Measurements from ENCODE around the gene ZPBP. TPM values are rescaled to one million over a fixed set of nuclear protein-coding genes. Genes with fewer than 3 reads are reported as not detected.

ZPBP gene
- total RNA-seq, 2 experiments from 2014 or later, result not detected

GRCh38 chr7:50022991-50023390 lies 70.1 kb downstream of the ZPBP start:
- POLR2A ChIA-PET, result no interaction called here

GRCh38 chr7:50022451-50022850 lies 70.6 kb downstream of the ZPBP start:
- Mint-ChIP-seq H3K36me3 (no peaks in the 10 kb centered on the region), H3K4me3 (no peak overlapping the region), H3K9me3 (no peaks in the 10 kb centered on the region), H3K27me3 (peaks cover 3% of the 10 kb centered on the region), H3K4me1 (ENCODE audit: low read depth) (no peaks in the 10 kb centered on the region), H3K27ac (no peak overlapping the region)
- DNase-seq, result no peak
- POLR2A ChIA-PET, result no interaction called here
- intact Hi-C loops (cut with micrococcal nuclease), result no loop called here
- CTCF ChIA-PET, result interaction anchor here (0.6 kb wide), 1 partner anchor 446 kb away, joined by 3 read pairs; no protein-coding TSS in a partner anchor

More at GRCh38 chr7:50022991-50023390, 70.1 kb downstream of the ZPBP start:
- intact Hi-C loops (cut with micrococcal nuclease), result no loop called here
- Mint-ChIP-seq H3K4me1 (ENCODE audit: low read depth) (no peaks in the 10 kb centered on the region), H3K27me3 (peaks cover 3% of the 10 kb centered on the region), H3K9me3 (no peaks in the 10 kb centered on the region), H3K36me3 (no peaks in the 10 kb centered on the region), H3K4me3 (no peak overlapping the region), H3K27ac (no peak overlapping the region)
- CTCF ChIA-PET, result no interaction called here
- no peak for DNase-seq

- no peaks in the 10 kb centered on the region for H3K9me3 Mint-ChIP-seq
- no peaks in the 10 kb centered on the region for H3K27me3 Mint-ChIP-seq
- H3K27ac Mint-ChIP-seq, result no peak overlapping the region
- no peaks in the 10 kb centered on the region for H3K36me3 Mint-ChIP-seq
- no peaks in the 10 kb centered on the region for H3K4me1 Mint-ChIP-seq (ENCODE audit: low read depth)
- ChIA-PET POLR2A (no interaction called here), CTCF (no interaction called here)
- H3K4me3 Mint-ChIP-seq, result no peak overlapping the region
- DNase-seq, result no peak
- intact Hi-C loops (cut with micrococcal nuclease), result no loop called here
Measured at GRCh38 chr7:49995681-49996080, 97.4 kb downstream of the ZPBP start.

GRCh38 chr7:49986191-49986590 lies 106.9 kb downstream of the ZPBP start:
- CTCF ChIA-PET, result no interaction called here
- POLR2A ChIA-PET, result no interaction called here
- Mint-ChIP-seq H3K27ac (no peak overlapping the region), H3K4me1 (ENCODE audit: low read depth) (no peaks in the 10 kb centered on the region), H3K36me3 (peaks cover 5% of the 10 kb centered on the region), H3K9me3 (peaks cover 22% of the 10 kb centered on the region), H3K4me3 (no peak overlapping the region), H3K27me3 (peaks cover 2% of the 10 kb centered on the region)
- intact Hi-C loops (cut with micrococcal nuclease), result no loop called here
- DNase-seq, result no peak

- Mint-ChIP-seq H3K4me3 (no peak overlapping the region), H3K36me3 (no peaks in the 10 kb centered on the region), H3K4me1 (ENCODE audit: low read depth) (no peaks in the 10 kb centered on the region), H3K27me3 (no peaks in the 10 kb centered on the region), H3K27ac (no peak overlapping the region), H3K9me3 (no peaks in the 10 kb centered on the region)
- ChIA-PET CTCF (no interaction called here), POLR2A (no interaction called here)
- intact Hi-C loops (cut with micrococcal nuclease), result no loop called here
- peak; percentile 46 for DNase-seq
Measured at GRCh38 chr7:49980465-49980864, 112.6 kb downstream of the ZPBP start.

- no peak for DNase-seq
- no peaks in the 10 kb centered on the region for H3K9me3 Mint-ChIP-seq
- ChIA-PET CTCF (no interaction called here), POLR2A (no interaction called here)
- intact Hi-C loops (cut with micrococcal nuclease), result no loop called here
- no peaks in the 10 kb centered on the region for H3K4me1 Mint-ChIP-seq (ENCODE audit: low read depth)
- no peaks in the 10 kb centered on the region for H3K27me3 Mint-ChIP-seq
- no peak overlapping the region for H3K4me3 Mint-ChIP-seq
- H3K36me3 Mint-ChIP-seq, result no peaks in the 10 kb centered on the region
- H3K27ac Mint-ChIP-seq, result no peak overlapping the region
Measured at GRCh38 chr7:49976238-49976637, 116.8 kb downstream of the ZPBP start.

- H3K27ac Mint-ChIP-seq, result no peak overlapping the region
- DNase-seq, result no peak
- CTCF ChIA-PET, result no interaction called here
- no peaks in the 10 kb centered on the region for H3K36me3 Mint-ChIP-seq
- no peaks in the 10 kb centered on the region for H3K4me1 Mint-ChIP-seq (ENCODE audit: low read depth)
- no peaks in the 10 kb centered on the region for H3K9me3 Mint-ChIP-seq
- POLR2A ChIA-PET, result no interaction called here
- intact Hi-C loops (cut with micrococcal nuclease), result no loop called here
- H3K4me3 Mint-ChIP-seq, result no peak overlapping the region
- H3K27me3 Mint-ChIP-seq, result no peaks in the 10 kb centered on the region
Measured at GRCh38 chr7:49974035-49974434, 119.0 kb downstream of the ZPBP start.

GRCh38 chr7:49937608-49938007 lies 155.4 kb downstream of the ZPBP start:
- Mint-ChIP-seq H3K27ac (no peak overlapping the region), H3K36me3 (no peaks in the 10 kb centered on the region), H3K4me1 (ENCODE audit: low read depth) (no peaks in the 10 kb centered on the region), H3K4me3 (no peak overlapping the region), H3K27me3 (peaks cover 1% of the 10 kb centered on the region), H3K9me3 (peaks cover 8% of the 10 kb centered on the region)
- CTCF ChIA-PET, result no interaction called here
- intact Hi-C loops (cut with micrococcal nuclease), result no loop called here
- no peak for DNase-seq
- POLR2A ChIA-PET, result no interaction called here

GRCh38 chr7:49931627-49932026 lies 161.4 kb downstream of the ZPBP start:
- Mint-ChIP-seq H3K27me3 (peaks cover 1% of the 10 kb centered on the region), H3K4me1 (ENCODE audit: low read depth) (no peaks in the 10 kb centered on the region), H3K9me3 (peaks cover 24% of the 10 kb centered on the region), H3K4me3 (no peak overlapping the region), H3K36me3 (peaks cover 3% of the 10 kb centered on the region), H3K27ac (no peak overlapping the region)
- DNase-seq, result no peak
- POLR2A ChIA-PET, result no interaction called here
- intact Hi-C loops (cut with micrococcal nuclease), result no loop called here
- CTCF ChIA-PET, result no interaction called here

GRCh38 chr7:49928787-49929186 lies 164.3 kb downstream of the ZPBP start:
- POLR2A ChIA-PET, result no interaction called here
- no peak for DNase-seq
- Mint-ChIP-seq H3K27me3 (no peaks in the 10 kb centered on the region), H3K9me3 (peaks cover 24% of the 10 kb centered on the region), H3K4me1 (ENCODE audit: low read depth) (no peaks in the 10 kb centered on the region), H3K27ac (no peak overlapping the region), H3K36me3 (peaks cover 3% of the 10 kb centered on the region), H3K4me3 (no peak overlapping the region)
- CTCF ChIA-PET, result no interaction called here
- intact Hi-C loops (cut with micrococcal nuclease), result no loop called here

GRCh38 chr7:49927631-49928030 lies 165.4 kb downstream of the ZPBP start:
- H3K27ac Mint-ChIP-seq, result no peak overlapping the region
- H3K9me3 Mint-ChIP-seq, result peaks cover 22% of the 10 kb centered on the region
- intact Hi-C loops (cut with micrococcal nuclease), result no loop called here
- no peak for DNase-seq
- no peak overlapping the region for H3K4me3 Mint-ChIP-seq
- H3K27me3 Mint-ChIP-seq, result no peaks in the 10 kb centered on the region
- POLR2A ChIA-PET, result no interaction called here
- CTCF ChIA-PET, result no interaction called here
- H3K36me3 Mint-ChIP-seq, result peaks cover 3% of the 10 kb centered on the region
- H3K4me1 Mint-ChIP-seq (ENCODE audit: low read depth), result no peaks in the 10 kb centered on the region

GRCh38 chr7:49926720-49927119 lies 166.3 kb downstream of the ZPBP start:
- Mint-ChIP-seq H3K4me1 (ENCODE audit: low read depth) (no peaks in the 10 kb centered on the region), H3K27me3 (no peaks in the 10 kb centered on the region), H3K9me3 (peaks cover 13% of the 10 kb centered on the region), H3K36me3 (peaks cover 3% of the 10 kb centered on the region), H3K27ac (no peak overlapping the region), H3K4me3 (no peak overlapping the region)
- ChIA-PET CTCF (no interaction called here), POLR2A (no interaction called here)
- DNase-seq, result no peak
- intact Hi-C loops (cut with micrococcal nuclease), result no loop called here

GRCh38 chr7:49911909-49912308 lies 181.1 kb downstream of the ZPBP start:
- Mint-ChIP-seq H3K27ac (no peak overlapping the region), H3K4me1 (ENCODE audit: low read depth) (no peaks in the 10 kb centered on the region), H3K4me3 (no peak overlapping the region), H3K9me3 (peaks cover 4% of the 10 kb centered on the region), H3K27me3 (no peaks in the 10 kb centered on the region), H3K36me3 (no peaks in the 10 kb centered on the region)
- CTCF ChIA-PET, result no interaction called here
- DNase-seq, result no peak
- intact Hi-C loops (cut with micrococcal nuclease), result no loop called here
- POLR2A ChIA-PET, result no interaction called here

- Mint-ChIP-seq H3K36me3 (no peaks in the 10 kb centered on the region), H3K27ac (no peak overlapping the region), H3K4me1 (ENCODE audit: low read depth) (no peaks in the 10 kb centered on the region), H3K4me3 (no peak overlapping the region), H3K9me3 (no peaks in the 10 kb centered on the region), H3K27me3 (peaks cover 2% of the 10 kb centered on the region)
- intact Hi-C loops (cut with micrococcal nuclease), result no loop called here
- ChIA-PET CTCF (no interaction called here), POLR2A (no interaction called here)
- no peak for DNase-seq
Measured at GRCh38 chr7:49894543-49894942, 198.5 kb downstream of the ZPBP start.

Measured in activated CD4-positive, alpha-beta memory T cell treated with anti-CD3 and anti-CD28 coated beads for 36 hours (primary cell).